Vagina (tissue), 2 donors: ENCODE results near the gene TBX3.

Experiments used
- POLR2A ChIP-seq, 2 donors: fragments of 450-650 bp; IDR thresholded peaks; one replicate each; pipeline ENCODE4 v1.6.1; 2017; ENCODE audit warnings: antibody characterized with exemption in 2 of 2, mild to moderate bottlenecking in 2 of 2, moderate library complexity in 2 of 2
- POLR2AphosphoS5 ChIP-seq, 2 donors: sonication (generic); formaldehyde crosslinking; IDR thresholded peaks; one replicate each; pipeline ENCODE4 v1.9.0; 2017; ENCODE audit warnings: antibody characterized with exemption in 2 of 2, mild to moderate bottlenecking in 2 of 2, low read depth in 1 of 2; ENCODE audit not compliant: insufficient read depth in 1 of 2
- TF ChIP-seq, protein P1 (sequence below), 3 experiments: fragments of 450-650 bp in 2 of 3; fragments of 200-600 bp in 1 of 3; sonication (generic) in 1 of 3; IDR thresholded peaks; one replicate each; pipeline ENCODE4 v1.5.1; 2017 to 2019; ENCODE audit warnings: antibody characterized with exemption in 3 of 3, mild to moderate bottlenecking in 2 of 3, moderate library complexity in 2 of 3

DNA sequence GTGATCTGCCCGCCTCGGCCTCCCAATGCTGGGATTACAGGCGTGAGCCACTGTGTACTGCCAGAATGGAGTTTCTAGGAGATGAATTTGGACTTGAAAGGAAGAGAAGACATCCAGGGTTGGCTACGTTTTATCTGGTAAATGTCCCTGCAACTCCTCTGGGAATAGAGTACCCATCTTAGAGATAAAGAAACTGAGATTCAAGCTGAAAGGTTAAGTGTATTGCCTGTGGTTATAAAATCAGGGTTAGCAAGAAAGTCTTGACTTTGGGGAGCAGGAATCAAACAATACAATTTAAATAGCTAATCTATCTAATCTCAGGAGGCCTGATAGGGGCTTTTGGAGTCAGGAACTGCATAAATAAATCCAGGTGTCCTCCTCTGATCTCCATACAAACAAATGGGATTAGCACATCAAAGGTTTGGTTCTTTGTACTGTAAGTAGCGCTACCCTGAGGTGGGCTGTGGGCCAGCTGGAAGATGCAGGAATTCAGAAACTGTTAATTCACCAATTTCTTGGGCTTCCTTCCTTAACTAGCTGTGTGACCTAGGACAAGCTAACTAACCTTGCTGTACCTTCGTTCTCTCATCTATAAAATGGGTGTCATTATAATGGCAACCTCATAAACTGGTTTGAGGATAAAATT, 45.1 kb downstream of the TBX3 start:
- TF ChIP-seq, protein P1, sequence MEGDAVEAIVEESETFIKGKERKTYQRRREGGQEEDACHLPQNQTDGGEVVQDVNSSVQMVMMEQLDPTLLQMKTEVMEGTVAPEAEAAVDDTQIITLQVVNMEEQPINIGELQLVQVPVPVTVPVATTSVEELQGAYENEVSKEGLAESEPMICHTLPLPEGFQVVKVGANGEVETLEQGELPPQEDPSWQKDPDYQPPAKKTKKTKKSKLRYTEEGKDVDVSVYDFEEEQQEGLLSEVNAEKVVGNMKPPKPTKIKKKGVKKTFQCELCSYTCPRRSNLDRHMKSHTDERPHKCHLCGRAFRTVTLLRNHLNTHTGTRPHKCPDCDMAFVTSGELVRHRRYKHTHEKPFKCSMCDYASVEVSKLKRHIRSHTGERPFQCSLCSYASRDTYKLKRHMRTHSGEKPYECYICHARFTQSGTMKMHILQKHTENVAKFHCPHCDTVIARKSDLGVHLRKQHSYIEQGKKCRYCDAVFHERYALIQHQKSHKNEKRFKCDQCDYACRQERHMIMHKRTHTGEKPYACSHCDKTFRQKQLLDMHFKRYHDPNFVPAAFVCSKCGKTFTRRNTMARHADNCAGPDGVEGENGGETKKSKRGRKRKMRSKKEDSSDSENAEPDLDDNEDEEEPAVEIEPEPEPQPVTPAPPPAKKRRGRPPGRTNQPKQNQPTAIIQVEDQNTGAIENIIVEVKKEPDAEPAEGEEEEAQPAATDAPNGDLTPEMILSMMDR (IDR thresholded peaks at IDR 0.05): no peak
- no peak for TF ChIP-seq POLR2A (IDR thresholded peaks at IDR 0.05)
- TF ChIP-seq POLR2AphosphoS5 (IDR thresholded peaks at IDR 0.05; ENCODE audit: insufficient read depth in 1 of 2, low read depth in 1 of 2): no peak
